K562 (cell line): Measurements from ENCODE around the gene KYAT1. TPM values are rescaled to one million over a fixed set of nuclear protein-coding genes. Genes with fewer than 3 reads are reported as not detected.

Experiments
- ATF7 ChIP-seq: fragments of 450-650 bp; IDR thresholded peaks from 2 replicates; pipeline ENCODE4 v1.7.1; 2014; ENCODE audit warnings: mild to moderate bottlenecking, moderate library complexity
- BACH1 ChIP-seq: fragments of 200-800 bp; sonication (Bioruptor generic); IDR thresholded peaks from 2 replicates; pipeline ENCODE4 v1.6.1; 2016; ENCODE audit warnings: missing genetic modification characterization, missing compliant biosample characterization
- CREB1 ChIP-seq, 2 experiments: sonication (generic) in 1 of 2; formaldehyde crosslinking in 1 of 2; IDR thresholded peaks; 2 replicates each; pipeline versions ENCODE4 v1.6.1 to v1.8.0; 2012 to 2022; ENCODE audit warnings: inconsistent platforms in 1 of 2, mild to moderate bottlenecking in 1 of 2, missing genetic modification reagents in 1 of 2, moderate library complexity in 1 of 2
- E2F8 ChIP-seq: fragments of 450-650 bp; IDR thresholded peaks from 2 replicates; pipeline ENCODE4 v1.7.1; 2018; ENCODE audit warnings: mild to moderate bottlenecking, low read depth; ENCODE audit not compliant: partially characterized antibody
- GABPB1 ChIP-seq: sonication (generic); formaldehyde crosslinking; IDR thresholded peaks from 2 replicates; pipeline ENCODE4 v1.8.0; 2022; ENCODE audit warnings: mild to moderate bottlenecking, missing genetic modification reagents
- GATAD2B ChIP-seq: fragments of 450-650 bp; IDR thresholded peaks from 2 replicates; pipeline ENCODE4 v1.6.1; 2017; ENCODE audit warnings: mild to moderate bottlenecking, borderline replicate concordance
- HNRNPLL ChIP-seq: fragments of 200-400 bp; formaldehyde crosslinking; IDR thresholded peaks from 2 replicates; pipeline ENCODE4 v1.6.1; 2017; ENCODE audit warnings: low read length, low read depth, mild to moderate bottlenecking; ENCODE audit not compliant: poor library complexity, severe bottlenecking
- ILK ChIP-seq: fragments of 450-650 bp; IDR thresholded peaks from 2 replicates; pipeline ENCODE4 v1.6.1; 2016; ENCODE audit warnings: missing genetic modification characterization, low read depth, mild to moderate bottlenecking, missing compliant biosample characterization, moderate library complexity, borderline replicate concordance
- MEF2A ChIP-seq: IDR thresholded peaks from 2 replicates; pipeline ENCODE4 v1.6.1; 2011; ENCODE audit warnings: low read depth, mild to moderate bottlenecking, low read length, moderate library complexity; ENCODE audit not compliant: control insufficient read depth
- NFE2 ChIP-seq: IDR thresholded peaks from 2 replicates; pipeline ENCODE4 v1.6.1; 2014; ENCODE audit warnings: antibody characterized with exemption, low read depth
- NR4A1 ChIP-seq, 2 experiments: fragments of 250-450 bp in 1 of 2; fragments of 450-650 bp in 1 of 2; sonication (Bioruptor Pico) in 1 of 2; IDR thresholded peaks; 2 replicates each; pipeline versions ENCODE4 v1.4.0 to v1.6.1; 2016 to 2020; ENCODE audit warnings: mild to moderate bottlenecking in 2 of 2, missing compliant biosample characterization in 1 of 2, missing genetic modification characterization in 1 of 2, moderate library complexity in 1 of 2
- PHF20 ChIP-seq: fragments of 450-650 bp; IDR thresholded peaks from 2 replicates; pipeline ENCODE4 v1.6.1; 2018; ENCODE audit not compliant: partially characterized antibody
- PML ChIP-seq: IDR thresholded peaks from 2 replicates; pipeline ENCODE4 v1.6.1; 2012; ENCODE audit warnings: low read length, inconsistent platforms
- RB1 ChIP-seq: fragments of 450-650 bp; IDR thresholded peaks from 2 replicates; pipeline ENCODE4 v1.6.1; 2017; ENCODE audit warnings: low read depth, mild to moderate bottlenecking
- RREB1 ChIP-seq: fragments of 250-450 bp; sonication (Bioruptor Pico); IDR thresholded peaks from 2 replicates; pipeline ENCODE4 v1.4.0; 2020
- U2AF2 ChIP-seq: fragments of 200-400 bp; formaldehyde crosslinking; optimal IDR thresholded peaks from 2 replicates; pipeline ENCODE3; 2017; ENCODE audit warnings: low read depth, mild to moderate bottlenecking, low read length
- ZNF445 ChIP-seq: fragments of 250-450 bp; sonication (Bioruptor Pico); IDR thresholded peaks from 2 replicates; pipeline ENCODE4 v1.4.0; 2020; ENCODE audit warnings: low read depth, mild to moderate bottlenecking, moderate library complexity
- ZNF561 ChIP-seq: fragments of 450-650 bp; formaldehyde crosslinking; conservative IDR thresholded peaks from 2 replicates; pipeline ENCODE4 v1.4.0; 2020; ENCODE audit warnings: mild to moderate bottlenecking, moderate library complexity
- ZNF780A ChIP-seq: fragments of 250-450 bp; sonication (Bioruptor Pico); IDR thresholded peaks from 2 replicates; pipeline ENCODE4 v1.5.0; 2021; ENCODE audit warnings: mild to moderate bottlenecking
- polyA plus RNA-seq, 8 experiments: library from polyadenylated mRNA; depleted of rRNA in 4 of 8; stranded (reverse) in 5 of 8; unstranded in 3 of 8; fragments of >200 nt; fragmentation: Nextera tagmentation in 2 of 8; fragmentation: Illumina TruSeq in 1 of 8; extraction: Ambion mirVana in 2 of 8; extraction: Trizol in 1 of 8; gene quantifications; 2 replicates each; pipeline versions ENCODE4 v1.2.1 to v1.2.3, GENCODE V29; 2011 to 2014; ENCODE audit warnings: inconsistent platforms in 1 of 8, missing spikeins in 1 of 8
- total RNA-seq, 7 experiments: library from RNA; depleted of rRNA in 6 of 7; stranded (reverse); fragments of >200 nt in 6 of 7; fragmentation: Illumina TruSeq in 2 of 7; extraction: Trizol in 2 of 7; gene quantifications; 2 replicates each; pipeline versions ENCODE4 v1.2.1 to v1.2.3, GENCODE V29; 2011 to 2021; ENCODE audit warnings: low replicate concordance in 1 of 7

Gene KYAT1
- total and polyA plus RNA-seq, 9 of the 15 experiments (the other 6 are each of a cell fraction or from before 2014, with no cell fraction given) = 6.4 to 16.8 (median 11.1) TPM

- peak; percentile 98 for TF ChIP-seq RB1
- TF ChIP-seq BACH1 (tag) = no peak
- no peak for TF ChIP-seq ZNF561 (CRISPR knock-in tag)
- peak; percentile 83 for TF ChIP-seq ATF7
- peak; percentile 45; the same call in 1 of the 2 replicates for TF ChIP-seq CREB1 (IDR thresholded peaks at IDR 0.05)
- peak; percentile 81 for TF ChIP-seq CREB1 (CRISPR knock-in tag; IDR thresholded peaks at IDR 0.05)
- no peak for TF ChIP-seq MEF2A
- TF ChIP-seq ILK (tag) = no peak
- peak; percentile 80 for TF ChIP-seq GATAD2B
- 0 out of 2 replicates have a peak, but pooled peaks have one; percentile 27 for TF ChIP-seq NFE2
- TF ChIP-seq PHF20 = peak; percentile 82
- TF ChIP-seq U2AF2 = no peak
- TF ChIP-seq NR4A1 (CRISPR knock-in tag; IDR thresholded peaks at IDR 0.05) = no peak
- TF ChIP-seq NR4A1 (tag; IDR thresholded peaks at IDR 0.05) = peak; percentile 76; the same call in 1 of the 2 replicates
- no peak for TF ChIP-seq ZNF780A (CRISPR knock-in tag)
- TF ChIP-seq ZNF445 (CRISPR knock-in tag) = no peak
- TF ChIP-seq PML = peak; percentile 26; the same call in 1 of the 2 replicates
- TF ChIP-seq GABPB1 = peak; percentile 97
- TF ChIP-seq E2F8 = peak; percentile 62
- peak; percentile 84 for TF ChIP-seq HNRNPLL
- no peak for TF ChIP-seq RREB1 (CRISPR knock-in tag)
Observed at GRCh38 chr9:128786681-128787601, 94.8 kb downstream of the KYAT1 start, which contains the start of gene TBC1D13 (continued).
